IPS DF 19.7 (cell line): Measurements from ENCODE around the gene MXRA5.
A peak's percentile ranks its signal among the peaks of the same experiment; 100 is the strongest.
"Not testable (repeated sequence)": the region's sequence is repeated elsewhere in the genome, so short reads cannot be mapped to it uniquely, and the experiment has no call there.

ENCODE experiments used
- DNase-seq: peaks from one replicate; pipeline ENCODE4 v3.0.0-alpha.2; 2013; ENCODE audit warnings: low read depth, low spot score

The MXRA5 gene

DNA sequence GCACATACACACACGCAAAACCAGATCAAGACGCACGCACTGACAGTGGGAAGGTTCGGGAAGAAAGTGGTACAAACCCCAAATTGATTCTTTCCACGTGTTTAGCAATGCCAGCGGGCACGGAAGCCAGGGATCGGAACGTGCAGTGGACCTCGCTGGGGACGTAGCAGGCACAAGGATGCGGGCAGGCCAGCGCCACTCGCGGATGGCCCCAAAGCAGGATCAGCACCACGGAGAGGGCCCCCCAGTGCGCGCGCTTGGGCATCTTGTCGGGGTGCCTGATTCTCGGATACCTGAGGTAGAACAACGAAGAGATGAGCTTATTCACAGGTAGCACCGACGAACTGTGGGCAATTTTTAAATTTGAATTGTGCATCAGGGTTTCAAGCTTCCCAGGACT, 2.9 kb downstream of the MXRA5 start:
- not testable (repeated sequence) for DNase-seq

- no peak for DNase-seq
Observed at GRCh38 chrX:3340016-3340415, 6.4 kb downstream of the MXRA5 start.

GRCh38 chrX:3326681-3327080, 19.8 kb downstream of the MXRA5 start:
- no peak for DNase-seq

- DNase-seq, result no peak
Observed at GRCh38 chrX:3320471-3321046, 25.9 kb downstream of the MXRA5 start.

- no peak for DNase-seq
Observed at GRCh38 chrX:3317191-3317718, 29.2 kb downstream of the MXRA5 start.

GRCh38 chrX:3312109-3312508, 34.3 kb downstream of the MXRA5 start:
- no peak for DNase-seq

DNA sequence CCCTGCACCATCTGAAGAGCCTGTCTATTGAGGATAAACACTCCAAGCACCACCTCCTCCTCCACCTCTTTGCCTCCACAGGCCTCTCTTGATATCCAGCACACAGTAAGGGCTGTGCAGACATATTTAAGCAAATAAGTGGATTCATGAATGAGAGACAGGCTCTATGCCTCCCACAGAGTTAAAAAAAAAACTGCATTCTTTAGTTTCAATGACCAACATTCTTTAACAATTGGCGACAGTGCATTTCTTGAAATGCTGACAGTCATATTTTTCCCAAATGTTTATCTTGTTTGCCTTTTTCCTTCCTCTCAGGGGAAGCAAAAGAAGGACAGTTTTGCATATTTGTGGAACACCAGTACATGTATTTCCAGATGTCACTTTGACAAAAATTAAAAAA, 38.6 kb downstream of the MXRA5 start:
- DNase-seq, result no peak

DNA sequence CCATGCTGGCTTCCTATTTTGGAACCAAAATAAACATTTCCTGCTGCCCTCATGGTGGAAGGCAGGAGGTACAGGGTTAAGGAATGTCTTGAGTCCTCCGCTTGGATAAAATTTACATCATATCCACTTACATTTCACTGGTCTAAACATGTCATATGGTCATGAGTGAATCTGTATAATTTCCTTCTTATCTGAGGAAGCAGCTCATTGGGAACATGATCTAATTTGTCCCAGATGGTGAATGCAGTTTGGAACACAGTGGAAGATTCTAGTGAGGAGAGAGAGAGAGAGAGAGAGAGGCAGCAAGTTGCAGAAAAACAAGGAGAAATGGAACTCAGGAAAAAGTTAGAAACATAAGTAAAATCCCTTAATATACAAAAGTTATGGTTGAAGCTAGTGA, 46.8 kb downstream of the MXRA5 start:
- no peak for DNase-seq

- peak; percentile 23 for DNase-seq
Observed at GRCh38 chrX:3295731-3296130, 50.7 kb downstream of the MXRA5 start.

DNA sequence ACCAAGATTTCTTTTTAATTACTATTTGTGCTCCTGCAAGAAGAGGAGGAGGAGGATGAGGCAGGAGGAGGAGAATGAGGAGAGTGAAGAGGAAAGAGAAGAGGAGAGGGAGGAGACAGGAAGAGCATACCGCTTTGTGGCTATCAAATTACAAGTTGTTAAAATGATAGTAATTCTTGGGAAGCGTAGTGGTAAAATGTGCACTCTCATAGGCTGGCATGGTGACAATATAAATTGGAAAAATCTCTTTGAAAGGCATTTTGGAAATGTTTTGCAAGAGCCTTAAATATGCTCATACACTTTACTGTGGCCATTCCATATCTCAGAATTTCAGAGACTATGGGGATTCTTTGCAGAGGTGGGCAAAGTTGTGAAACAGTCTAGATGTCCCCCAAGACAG, 53.2 kb downstream of the MXRA5 start:
- DNase-seq, result no peak

DNA sequence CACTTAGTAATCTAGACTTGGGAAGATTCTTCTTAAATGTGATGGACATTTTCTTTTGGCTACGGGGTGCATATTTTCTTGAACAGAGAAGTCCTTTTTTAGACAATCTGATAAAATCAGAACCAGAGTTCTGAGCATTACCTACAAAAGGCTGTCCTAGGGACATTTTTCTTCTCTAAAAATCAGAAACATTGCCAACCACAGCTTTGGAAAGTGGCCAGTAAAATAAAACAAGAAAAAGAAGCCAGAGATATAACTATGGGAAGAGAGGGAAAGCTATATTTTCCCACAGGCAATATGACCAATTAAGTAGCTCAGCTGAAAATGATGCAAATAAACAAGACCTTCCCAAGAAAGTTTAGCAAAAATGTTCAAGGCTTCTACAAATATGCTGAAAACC, 55.9 kb downstream of the MXRA5 start:
- no peak for DNase-seq

DNA sequence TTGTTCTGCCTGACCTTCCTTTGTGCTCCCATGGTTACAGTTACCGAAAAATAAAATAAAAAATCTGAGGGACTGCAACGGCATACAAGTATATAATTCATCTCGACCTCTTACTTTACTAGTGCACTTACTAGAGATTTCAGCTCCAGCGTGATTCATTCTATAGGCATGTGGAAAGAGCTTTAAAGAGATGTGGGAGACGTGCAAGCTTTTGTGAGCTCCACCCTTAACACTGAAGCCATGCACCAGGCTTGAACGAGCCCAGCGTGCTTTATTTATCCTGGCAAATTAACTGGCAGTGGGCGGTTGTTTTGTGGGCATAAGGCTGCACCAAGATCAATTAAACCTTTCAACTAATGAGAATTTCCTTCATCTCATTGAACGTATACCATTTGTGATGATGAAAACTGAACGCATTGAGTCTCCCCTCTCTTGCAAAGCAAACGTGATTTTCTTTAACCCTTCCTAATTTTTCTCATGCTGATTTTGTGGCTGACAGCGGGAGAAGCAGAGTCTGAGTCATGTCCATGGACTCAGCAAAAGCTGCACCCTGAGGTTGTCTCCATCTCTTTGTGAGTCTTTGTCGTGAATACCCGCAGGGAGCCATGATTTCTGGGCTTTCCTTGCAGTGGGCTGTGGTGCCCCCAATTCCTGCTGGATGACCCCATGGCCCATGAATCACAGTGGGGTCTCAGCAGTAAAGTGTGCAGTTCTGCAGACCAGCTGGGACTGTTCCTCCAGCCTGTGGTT, 60.1 kb downstream of the MXRA5 start:
- no peak for DNase-seq

DNA sequence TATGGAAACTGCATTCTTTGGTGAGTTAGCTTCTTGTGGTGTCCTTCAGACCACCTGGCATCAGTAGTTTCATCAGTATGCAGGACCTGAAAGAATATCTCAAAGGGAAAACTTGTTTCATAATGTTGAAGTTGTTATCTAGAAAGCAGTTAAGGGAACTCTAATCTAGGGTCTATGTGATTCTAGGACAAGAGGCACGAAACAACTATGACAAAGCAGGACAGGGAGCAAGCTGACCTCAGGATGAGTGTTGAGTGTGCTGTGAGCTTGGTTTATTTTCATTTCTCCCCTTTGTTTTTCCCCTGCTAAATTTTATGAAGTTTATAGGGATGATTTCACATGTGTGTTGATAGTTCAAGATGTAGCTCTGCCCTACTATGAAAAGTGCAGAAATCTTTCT, 65.7 kb downstream of the MXRA5 start:
- DNase-seq, result no peak

DNA sequence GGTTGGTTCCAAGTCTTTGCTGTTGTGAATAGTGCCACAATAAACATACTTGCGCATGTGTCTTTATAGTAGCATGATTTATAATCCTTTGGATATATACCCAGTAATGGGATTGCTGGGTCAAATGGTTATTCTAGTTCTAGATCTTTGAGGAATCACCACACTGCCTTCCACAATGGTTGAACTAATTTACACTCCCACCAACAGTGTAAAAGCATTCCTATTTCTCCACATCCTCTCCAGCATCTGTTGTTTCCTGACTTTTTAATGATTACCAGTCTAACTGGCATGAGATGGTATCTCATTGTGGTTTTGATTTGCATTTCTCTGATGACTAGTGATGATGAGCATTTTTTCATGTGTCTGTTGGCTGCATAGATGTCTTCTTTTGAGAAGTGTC, 72.8 kb downstream of the MXRA5 start:
- DNase-seq, result not testable (repeated sequence)

GRCh38 chrX:3271834-3272186, 74.6 kb downstream of the MXRA5 start:
- DNase-seq, result no peak

DNA sequence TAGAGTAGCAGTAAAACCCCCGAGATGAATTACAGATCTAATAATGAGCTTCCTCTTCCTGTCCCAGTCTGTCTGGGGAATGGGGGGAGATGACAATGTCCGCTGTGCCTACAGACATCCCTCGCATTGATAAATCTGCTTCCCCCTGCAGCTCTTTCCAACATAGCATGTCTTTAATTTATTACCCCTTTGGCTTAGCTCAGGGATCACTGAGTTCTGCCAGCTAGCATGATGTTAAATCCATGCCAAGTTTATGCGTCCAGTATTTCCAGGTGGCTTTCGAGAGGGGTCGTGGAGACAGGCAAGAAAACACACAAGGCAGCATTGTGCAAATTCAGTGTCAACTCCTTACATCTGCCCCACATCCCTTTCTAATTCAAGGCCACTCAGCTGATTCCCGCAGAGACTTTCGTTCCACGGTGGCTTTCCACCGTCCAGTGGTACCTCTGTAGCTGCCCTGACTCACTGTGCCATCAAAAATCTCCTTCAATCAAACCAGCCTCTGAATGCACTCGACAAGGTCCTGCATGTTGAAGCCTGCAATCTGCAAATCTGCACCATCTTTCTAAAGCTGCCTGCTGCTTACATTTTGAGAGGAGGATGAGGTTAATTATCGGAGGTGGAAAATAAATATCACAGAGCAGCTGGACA, 75.1 kb downstream of the MXRA5 start:
- DNase-seq, result no peak

DNA sequence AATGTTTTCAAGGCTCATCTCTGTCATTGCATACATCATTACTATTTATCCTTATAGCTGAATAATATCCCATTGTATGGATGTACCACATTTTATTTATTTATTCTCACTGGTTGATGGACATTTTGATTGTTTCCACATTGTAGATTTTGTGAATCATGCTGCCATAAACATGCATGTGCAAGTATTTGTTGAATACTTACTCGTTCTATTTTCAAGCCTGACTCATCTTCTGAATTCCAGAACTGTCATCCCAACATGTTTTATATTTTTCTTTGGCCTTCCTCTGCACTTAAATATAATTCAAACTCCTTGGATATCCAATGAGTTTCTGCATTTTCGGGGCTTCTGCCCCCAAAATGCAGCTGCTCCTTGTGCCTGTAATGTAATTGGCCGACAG, 77.6 kb downstream of the MXRA5 start:
- DNase-seq, result no peak

DNA sequence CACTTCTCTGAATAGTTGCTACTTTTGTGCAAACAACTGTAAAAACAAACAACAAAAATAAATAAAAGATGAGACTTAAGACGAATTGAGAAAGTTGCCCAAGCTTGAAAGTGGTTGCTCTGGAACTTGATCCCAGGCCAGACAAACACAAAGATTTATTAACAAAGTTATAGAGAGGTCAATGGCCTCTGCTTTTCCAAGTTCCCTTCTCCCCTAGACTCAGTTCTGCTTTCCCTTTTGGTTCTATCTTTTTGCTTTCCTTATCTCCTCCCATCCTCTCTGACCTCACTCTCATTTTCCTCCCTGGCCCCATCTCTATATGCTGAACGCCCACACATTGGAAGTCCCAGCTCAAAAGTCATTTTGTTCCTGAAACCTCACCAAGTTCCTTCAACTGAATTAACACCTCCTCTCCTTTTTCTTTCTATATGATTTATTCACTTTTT, 82.7 kb downstream of the MXRA5 start:
- DNase-seq, result no peak

GRCh38 chrX:3262901-3263300, 83.6 kb downstream of the MXRA5 start:
- no peak for DNase-seq
